OCI-LY3 (cell line): ENCODE data around the gene SLC30A1.

Experiments used
- H2AFZ ChIP-seq: fragments of 200-600, 300-600 bp; shearing (Covaris generic); 2 replicates; pipeline ENCODE4 v1.6.0; 2014; ENCODE audit warnings: antibody characterized with exemption, low read depth, low read length
- H3K27ac ChIP-seq: fragments of 200-600, 300-600 bp; sonication (generic); 2 replicates; pipeline ENCODE4 v1.5.1; 2014; ENCODE audit warnings: mild to moderate bottlenecking, low read length, moderate library complexity, mixed read lengths
- H3K27me3 ChIP-seq: fragments of 200-600, 300-600 bp; sonication (generic); 2 replicates; pipeline ENCODE4 v1.6.1; 2014; ENCODE audit warnings: low read depth, low read length, mixed read lengths
- H3K36me3 ChIP-seq: fragments of 200-600, 300-600 bp; sonication (generic); replicated peaks from 2 replicates; pipeline ENCODE3; 2014; ENCODE audit warnings: low read depth, low read length, mixed read lengths
- H3K4me1 ChIP-seq: fragments of 300-600, 200-600 bp; sonication (generic); 2 replicates; pipeline ENCODE4 v1.6.1; 2014; ENCODE audit warnings: low read length, mixed read lengths
- H3K4me2 ChIP-seq: fragments of 200-600, 300-600 bp; sonication (generic); 2 replicates; pipeline ENCODE4 v1.6.1; 2014; ENCODE audit warnings: low read length, mixed read lengths
- H3K4me3 ChIP-seq: fragments of 300-600, 200-600 bp; sonication (generic); 2 replicates; pipeline ENCODE4 v1.5.1; 2014; ENCODE audit warnings: antibody characterized with exemption, mild to moderate bottlenecking, low read length, moderate library complexity
- H3K79me2 ChIP-seq: fragments of 300-600, 200-600 bp; shearing (Covaris generic); 2 replicates; pipeline ENCODE4 v1.6.1; 2014; ENCODE audit warnings: mild to moderate bottlenecking, low read length, mixed read lengths
- H3K9ac ChIP-seq: fragments of 300-600, 200-600 bp; shearing (Covaris generic); 2 replicates; pipeline ENCODE4 v1.6.0; 2014; ENCODE audit warnings: mild to moderate bottlenecking, low read length, moderate library complexity
- H3K9me3 ChIP-seq: fragments of 200-600, 300-600 bp; shearing (Covaris generic); 2 replicates; pipeline ENCODE4 v1.6.1; 2014; ENCODE audit warnings: low read length, mixed read lengths; ENCODE audit not compliant: insufficient read depth
- H4K20me1 ChIP-seq: fragments of 200-600, 300-600 bp; sonication (generic); 2 replicates; pipeline ENCODE4 v1.6.1; 2016; ENCODE audit warnings: low read length, mixed read lengths; ENCODE audit not compliant: insufficient read depth
- EZH2phosphoT487 ChIP-seq: fragments of 200-600 bp; shearing (Covaris generic); IDR thresholded peaks from 2 replicates; pipeline ENCODE4 v1.6.1; 2018; ENCODE audit warnings: antibody characterized with exemption, mixed run types, low read depth
- TF ChIP-seq, protein P1 (sequence below): fragments of 200-600, 300-600 bp; sonication (generic); IDR thresholded peaks from 2 replicates; pipeline ENCODE4 v1.5.1; 2014; ENCODE audit warnings: antibody characterized with exemption, low read length, low read depth

The SLC30A1 gene

DNA sequence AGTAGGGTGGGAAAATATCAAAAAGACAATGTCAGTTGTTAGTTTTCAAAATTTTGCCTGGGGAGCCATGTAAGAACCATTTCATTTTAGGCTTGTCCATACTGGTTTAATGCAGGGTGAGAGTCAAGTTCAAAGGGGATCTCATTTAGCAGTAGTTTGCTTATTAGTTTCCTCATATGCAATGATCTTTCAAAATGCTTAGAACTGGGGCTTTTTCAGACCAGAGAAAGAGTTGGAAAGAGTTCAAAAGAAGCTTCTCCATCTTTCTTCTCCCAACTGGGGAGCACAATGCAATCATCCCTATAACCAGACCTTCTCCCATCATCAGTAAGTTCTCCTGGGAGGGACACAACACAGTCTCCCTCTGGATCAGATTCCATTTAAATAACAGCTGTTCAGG lies 16.5 kb upstream of the SLC30A1 start:
- Histone ChIP-seq H3K36me3 (no peaks in the 10 kb centered on the region), H3K27me3 (peaks cover 8% of the 10 kb centered on the region; the same call in 1 of the 2 replicates), H3K27ac (no peak overlapping the region), H3K4me1 (no peaks in the 10 kb centered on the region), H2AFZ (no peak overlapping the region), H3K9ac (no peak overlapping the region), H3K4me3 (no peak overlapping the region), H3K9me3 (no peaks in the 10 kb centered on the region), H3K4me2 (no peak overlapping the region), H4K20me1 (no peaks in the 10 kb centered on the region), H3K79me2 (no peaks in the 10 kb centered on the region)
- TF ChIP-seq, protein P1, sequence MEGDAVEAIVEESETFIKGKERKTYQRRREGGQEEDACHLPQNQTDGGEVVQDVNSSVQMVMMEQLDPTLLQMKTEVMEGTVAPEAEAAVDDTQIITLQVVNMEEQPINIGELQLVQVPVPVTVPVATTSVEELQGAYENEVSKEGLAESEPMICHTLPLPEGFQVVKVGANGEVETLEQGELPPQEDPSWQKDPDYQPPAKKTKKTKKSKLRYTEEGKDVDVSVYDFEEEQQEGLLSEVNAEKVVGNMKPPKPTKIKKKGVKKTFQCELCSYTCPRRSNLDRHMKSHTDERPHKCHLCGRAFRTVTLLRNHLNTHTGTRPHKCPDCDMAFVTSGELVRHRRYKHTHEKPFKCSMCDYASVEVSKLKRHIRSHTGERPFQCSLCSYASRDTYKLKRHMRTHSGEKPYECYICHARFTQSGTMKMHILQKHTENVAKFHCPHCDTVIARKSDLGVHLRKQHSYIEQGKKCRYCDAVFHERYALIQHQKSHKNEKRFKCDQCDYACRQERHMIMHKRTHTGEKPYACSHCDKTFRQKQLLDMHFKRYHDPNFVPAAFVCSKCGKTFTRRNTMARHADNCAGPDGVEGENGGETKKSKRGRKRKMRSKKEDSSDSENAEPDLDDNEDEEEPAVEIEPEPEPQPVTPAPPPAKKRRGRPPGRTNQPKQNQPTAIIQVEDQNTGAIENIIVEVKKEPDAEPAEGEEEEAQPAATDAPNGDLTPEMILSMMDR: no peak
- TF ChIP-seq EZH2phosphoT487: no peak

DNA sequence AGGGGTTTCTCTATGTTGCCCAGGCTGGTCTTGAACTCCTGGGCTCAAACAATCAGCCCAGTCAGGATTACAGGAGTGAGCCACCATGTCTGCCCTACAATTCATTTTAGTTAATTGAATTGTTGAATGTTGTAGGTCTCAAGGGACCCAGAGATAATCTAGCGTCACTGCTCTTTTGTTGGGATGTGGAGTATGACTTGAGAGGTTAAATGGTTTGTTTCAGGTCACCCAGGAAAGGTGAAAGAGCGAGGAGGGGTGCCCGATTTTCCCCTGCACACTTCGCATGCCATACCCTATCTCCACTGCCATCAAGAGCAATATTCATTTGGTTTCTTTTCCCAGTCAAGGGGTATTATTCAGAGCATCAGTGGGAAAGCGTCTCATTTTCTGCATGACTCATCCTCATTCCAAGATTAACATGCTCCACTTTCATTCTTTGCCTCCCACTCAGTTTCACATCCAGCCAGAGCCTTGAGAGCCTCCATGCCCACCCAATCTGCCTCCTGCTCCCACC lies 13.1 kb upstream of the SLC30A1 start:
- H3K4me1 ChIP-seq: peaks cover 7% of the 10 kb centered on the region
- no peak overlapping the region for H2AFZ ChIP-seq
- TF ChIP-seq, protein P1: no peak
- no peak for TF ChIP-seq EZH2phosphoT487
- no peak overlapping the region for H3K9ac ChIP-seq
- H4K20me1 ChIP-seq: no peaks in the 10 kb centered on the region
- H3K9me3 ChIP-seq: no peaks in the 10 kb centered on the region
- no peak overlapping the region for H3K27ac ChIP-seq
- H3K36me3 ChIP-seq: no peaks in the 10 kb centered on the region
- H3K27me3 ChIP-seq: peaks cover 17% of the 10 kb centered on the region; the same call in 1 of the 2 replicates
- H3K4me3 ChIP-seq: no peak overlapping the region
- H3K79me2 ChIP-seq: no peaks in the 10 kb centered on the region
- no peak overlapping the region for H3K4me2 ChIP-seq

DNA sequence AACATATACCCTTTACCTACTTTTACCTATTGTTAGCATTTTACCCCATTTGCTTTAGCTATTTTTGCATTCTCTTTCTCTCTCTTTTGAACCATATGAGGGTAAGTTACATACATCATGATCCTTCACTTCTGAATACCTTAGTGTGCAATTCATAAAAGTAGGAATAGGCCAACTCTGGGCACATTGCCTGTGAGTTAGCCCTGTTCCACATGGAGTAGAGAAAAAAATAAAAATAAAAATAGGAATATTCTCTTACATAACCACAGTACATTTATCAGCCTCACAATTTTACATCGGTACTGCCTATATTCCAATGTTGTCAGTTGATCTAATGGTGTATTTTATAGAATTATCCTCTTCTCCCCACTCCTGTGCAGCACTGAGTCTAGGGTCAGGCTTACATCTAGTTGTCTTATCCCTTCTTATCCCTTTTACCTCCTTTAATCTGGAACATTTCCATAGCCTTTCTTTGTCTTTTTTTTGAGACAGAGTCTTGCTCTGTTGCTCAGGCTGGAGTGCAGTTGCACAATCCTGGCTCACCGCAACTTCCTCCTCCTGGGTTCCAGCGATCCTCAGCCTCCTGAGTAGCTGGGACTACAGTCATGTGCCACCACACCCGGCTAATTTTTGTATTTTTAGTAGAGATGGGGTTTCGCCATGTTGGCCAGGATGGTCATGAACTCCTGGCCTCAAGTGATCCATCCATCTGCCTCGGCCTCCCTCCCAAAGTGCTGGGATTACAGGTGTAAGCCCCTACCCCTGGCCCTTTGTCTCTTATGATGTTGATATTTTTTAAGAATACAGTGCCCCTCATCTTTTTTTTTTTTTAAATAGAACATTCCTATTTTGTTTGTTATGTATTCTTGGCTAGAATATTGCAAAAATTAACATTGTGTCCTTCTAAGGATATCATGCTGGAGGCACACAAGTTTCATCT lies 11.1 kb upstream of the SLC30A1 start:
- H3K9me3 ChIP-seq: no peaks in the 10 kb centered on the region
- peaks cover 17% of the 10 kb centered on the region for H3K4me1 ChIP-seq
- H2AFZ ChIP-seq: no peak overlapping the region
- H3K36me3 ChIP-seq: no peaks in the 10 kb centered on the region
- no peak for TF ChIP-seq EZH2phosphoT487
- TF ChIP-seq, protein P1: no peak
- H3K9ac ChIP-seq: no peak overlapping the region
- H3K27me3 ChIP-seq: peaks cover 13% of the 10 kb centered on the region; the same call in 1 of the 2 replicates
- no peak overlapping the region for H3K4me3 ChIP-seq
- H3K79me2 ChIP-seq: no peaks in the 10 kb centered on the region
- H3K27ac ChIP-seq: no peak overlapping the region
- no peaks in the 10 kb centered on the region for H4K20me1 ChIP-seq
- H3K4me2 ChIP-seq: no peak overlapping the region

DNA sequence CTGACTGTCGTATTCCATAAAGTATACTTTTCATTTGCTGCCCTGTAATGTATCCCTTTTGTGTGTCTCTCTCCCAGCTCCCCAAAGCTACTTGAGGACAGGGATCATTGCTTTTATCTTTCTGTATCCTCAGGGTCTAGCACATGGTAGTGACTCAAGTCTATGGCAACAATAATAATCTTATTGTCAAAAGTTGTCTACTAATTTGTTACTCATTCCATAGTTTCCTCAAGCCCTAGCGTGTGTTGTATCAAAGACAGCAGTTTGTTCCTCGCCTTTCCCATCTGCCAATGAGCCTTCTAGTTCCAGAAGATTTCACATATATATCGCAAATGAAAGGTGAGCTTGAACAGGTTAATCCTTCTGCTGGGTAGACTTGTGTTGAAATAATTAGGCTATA lies 9.8 kb upstream of the SLC30A1 start:
- H3K4me1 ChIP-seq: peaks cover 17% of the 10 kb centered on the region
- no peak overlapping the region for H3K4me3 ChIP-seq
- no peak overlapping the region for H3K9ac ChIP-seq
- H3K27ac ChIP-seq: no peak overlapping the region
- no peaks in the 10 kb centered on the region for H3K36me3 ChIP-seq
- peaks cover 13% of the 10 kb centered on the region; the same call in 1 of the 2 replicates for H3K27me3 ChIP-seq
- no peak overlapping the region for H3K4me2 ChIP-seq
- H4K20me1 ChIP-seq: no peaks in the 10 kb centered on the region
- TF ChIP-seq, protein P1: no peak
- TF ChIP-seq EZH2phosphoT487: no peak
- no peaks in the 10 kb centered on the region for H3K79me2 ChIP-seq
- no peaks in the 10 kb centered on the region for H3K9me3 ChIP-seq
- H2AFZ ChIP-seq: no peak overlapping the region
